LHCN-M2 (cell line): ENCODE measurements around the gene AMBRA1. TPM values are rescaled to one million over a fixed set of nuclear protein-coding genes. Genes with fewer than 3 reads are reported as not detected.
A peak's percentile ranks its signal among the peaks of the same experiment; 100 is the strongest.

Experiments used
- DNase-seq: peaks from one replicate; pipeline ENCODE4 v3.0.0-alpha.2; 2012; ENCODE audit warnings: low read depth
- polyA plus RNA-seq: library from polyadenylated mRNA; unstranded; fragments of >200 nt; gene quantifications from one replicate; pipeline ENCODE4 v1.2.1, GENCODE V29; 2012; ENCODE audit warnings: missing spikeins
- total RNA-seq: library from RNA; depleted of rRNA; stranded (reverse); fragments of >200 nt; gene quantifications from 2 replicates; pipeline ENCODE4 v1.2.3, GENCODE V29; 2014; rRNA removed

AMBRA1 gene
- 19.8 and 20.9 TPM in 2 replicates for total RNA-seq
- 10.3 TPM for polyA plus RNA-seq

- DNase-seq, result peak; percentile 91
These were observed at the start of gene AMBRA1 for GRCh38 chr11:46593550-46594373. Gene AMBRA1, minus strand, starts transcription at chr11:46594023. Its CDS starts 45,643 bp downstream, at chr11:46548380.

- DNase-seq, result no peak
These were observed 49.7 kb upstream of the AMBRA1 start for GRCh38 chr11:46643531-46643930.

GRCh38 chr11:46642627-46643335, 49.0 kb upstream of the AMBRA1 start:
- DNase-seq, result no peak

- no peak for DNase-seq
These were observed 47.8 kb upstream of the AMBRA1 start for GRCh38 chr11:46641639-46642038.

- DNase-seq, result no peak
These were observed 46.4 kb upstream of the AMBRA1 start for GRCh38 chr11:46640036-46640788.

- DNase-seq, result no peak
These were observed 45.5 kb upstream of the AMBRA1 start for GRCh38 chr11:46639197-46639839.

- no peak for DNase-seq
These were observed 43.7 kb upstream of the AMBRA1 start for GRCh38 chr11:46637546-46637945.

GRCh38 chr11:46635557-46636139, 41.8 kb upstream of the AMBRA1 start:
- no peak for DNase-seq

GRCh38 chr11:46633291-46634217, 39.7 kb upstream of the AMBRA1 start:
- no peak for DNase-seq

- DNase-seq, result no peak
These were observed 38.7 kb upstream of the AMBRA1 start for GRCh38 chr11:46632502-46632901.

- DNase-seq, result no peak
These were observed 37.9 kb upstream of the AMBRA1 start for GRCh38 chr11:46631676-46632075.

- DNase-seq, result no peak
These were observed 36.4 kb upstream of the AMBRA1 start for GRCh38 chr11:46630237-46630636.

- no peak for DNase-seq
These were observed 35.1 kb upstream of the AMBRA1 start for GRCh38 chr11:46628961-46629360.

GRCh38 chr11:46625406-46625805, 31.6 kb upstream of the AMBRA1 start:
- no peak for DNase-seq

GRCh38 chr11:46618837-46619236, 25.0 kb upstream of the AMBRA1 start:
- DNase-seq, result no peak

GRCh38 chr11:46617972-46618314, 24.1 kb upstream of the AMBRA1 start:
- DNase-seq, result no peak

GRCh38 chr11:46617134-46617971, 23.5 kb upstream of the AMBRA1 start, which contains the start of the genes ATG13 and HARBI1:
Gene ATG13, plus strand, starts transcription at chr11:46617553. Its CDS starts 26,739 bp downstream, at chr11:46644292.
Gene HARBI1, minus strand, starts transcription at chr11:46617227. Its CDS starts 990 bp downstream, at chr11:46616237.
- peak; percentile 81 for DNase-seq

- DNase-seq, result peak; percentile 17
These were observed 22.8 kb upstream of the AMBRA1 start for GRCh38 chr11:46616551-46617133.

- peak; percentile 14 for DNase-seq
These were observed 21.9 kb upstream of the AMBRA1 start for GRCh38 chr11:46615756-46616155.
